Progenitor cell of endocrine pancreas (in vitro differentiated cells): ENCODE data around the gene AGO3. TPM values are rescaled to one million over a fixed set of nuclear protein-coding genes. Genes with fewer than 3 reads are reported as not detected.

Experiments
- DNase-seq: peaks from one replicate; pipeline ENCODE4 v3.0.0; 2021; ENCODE audit warnings: low spot score; ENCODE audit not compliant: unreplicated experiment
- H3K27ac Mint-ChIP-seq: 2 replicates; pipeline ENCODE4 v1.8.0; 2021; ENCODE audit warnings: mild to moderate bottlenecking, moderate library complexity, mixed read lengths
- H3K27me3 Mint-ChIP-seq: 2 replicates; pipeline ENCODE4 v1.8.0; 2021; ENCODE audit warnings: mixed read lengths
- H3K36me3 Mint-ChIP-seq: 2 replicates; pipeline ENCODE4 v1.8.0; 2022; ENCODE audit warnings: mixed read lengths; ENCODE audit not compliant: insufficient read depth
- H3K4me1 Mint-ChIP-seq: 2 replicates; pipeline ENCODE4 v1.8.0; 2021; ENCODE audit warnings: low read depth, mixed read lengths
- H3K4me3 Mint-ChIP-seq: 2 replicates; pipeline ENCODE4 v1.8.0; 2021; ENCODE audit warnings: low read depth, mild to moderate bottlenecking, moderate library complexity, mixed read lengths
- H3K9me3 Mint-ChIP-seq: 2 replicates; pipeline ENCODE4 v1.8.0; 2021; ENCODE audit warnings: low read depth, mixed read lengths
- CTCF ChIP-seq: fragments of 200-600 bp; sonication (generic); IDR thresholded peaks from one replicate; pipeline ENCODE4 v1.5.0; 2021; ENCODE audit warnings: antibody characterized with exemption, mild to moderate bottlenecking; ENCODE audit not compliant: unreplicated experiment
- total RNA-seq: library from RNA; stranded (reverse); gene quantifications from 2 replicates; pipeline ENCODE4 v1.2.1, GENCODE V29; 2021

Gene AGO3
- total RNA-seq, 1 donor from 2014 or later, result 40.8 TPM

- peaks cover 1% of the 10 kb centered on the region for H3K36me3 Mint-ChIP-seq
- peaks cover 10% of the 10 kb centered on the region for H3K4me1 Mint-ChIP-seq
- H3K9me3 Mint-ChIP-seq, result no peaks in the 10 kb centered on the region
- no peak overlapping the region for H3K27ac Mint-ChIP-seq
- no peak for TF ChIP-seq CTCF
- no peak overlapping the region for H3K4me3 Mint-ChIP-seq
- H3K27me3 Mint-ChIP-seq, result no peaks in the 10 kb centered on the region
- no peak for DNase-seq
These were observed 161.9 kb downstream of the AGO3 start for GRCh38 chr1:36092798-36093185.

- no peak for DNase-seq
- no peak overlapping the region for H3K4me3 Mint-ChIP-seq
These were observed 162.3 kb downstream of the AGO3 start for GRCh38 chr1:36093226-36093625.

GRCh38 chr1:36093929-36094328 is 163.0 kb downstream of the AGO3 start:
- no peaks in the 10 kb centered on the region for H3K27me3 Mint-ChIP-seq
- peaks cover 1% of the 10 kb centered on the region for H3K36me3 Mint-ChIP-seq
- H3K27ac Mint-ChIP-seq, result no peak overlapping the region
- H3K4me1 Mint-ChIP-seq, result peaks cover 10% of the 10 kb centered on the region
- no peaks in the 10 kb centered on the region for H3K9me3 Mint-ChIP-seq
- no peak for DNase-seq
- H3K4me3 Mint-ChIP-seq, result no peak overlapping the region
- TF ChIP-seq CTCF, result no peak

More at GRCh38 chr1:36093226-36093625, 162.3 kb downstream of the AGO3 start:
- peaks cover 1% of the 10 kb centered on the region for H3K36me3 Mint-ChIP-seq
- no peaks in the 10 kb centered on the region for H3K27me3 Mint-ChIP-seq
- H3K9me3 Mint-ChIP-seq, result no peaks in the 10 kb centered on the region
- no peak for TF ChIP-seq CTCF
- no peak overlapping the region for H3K27ac Mint-ChIP-seq
- H3K4me1 Mint-ChIP-seq, result peaks cover 10% of the 10 kb centered on the region

GRCh38 chr1:36094621-36095061 is 163.7 kb downstream of the AGO3 start:
- no peak for TF ChIP-seq CTCF
- H3K4me3 Mint-ChIP-seq, result no peak overlapping the region
- H3K36me3 Mint-ChIP-seq, result peaks cover 1% of the 10 kb centered on the region
- H3K27ac Mint-ChIP-seq, result no peak overlapping the region
- H3K4me1 Mint-ChIP-seq, result peaks cover 4% of the 10 kb centered on the region
- DNase-seq, result no peak
- no peaks in the 10 kb centered on the region for H3K27me3 Mint-ChIP-seq
- H3K9me3 Mint-ChIP-seq, result no peaks in the 10 kb centered on the region

- no peaks in the 10 kb centered on the region for H3K4me1 Mint-ChIP-seq
- H3K9me3 Mint-ChIP-seq, result no peaks in the 10 kb centered on the region
- DNase-seq, result no peak
- H3K36me3 Mint-ChIP-seq, result peaks cover 1% of the 10 kb centered on the region
- no peaks in the 10 kb centered on the region for H3K27me3 Mint-ChIP-seq
- H3K27ac Mint-ChIP-seq, result no peak overlapping the region
- TF ChIP-seq CTCF, result no peak
- no peak overlapping the region for H3K4me3 Mint-ChIP-seq
These were observed 165.0 kb downstream of the AGO3 start for GRCh38 chr1:36095760-36096405.
